HG02970 (cell line): ENCODE measurements around the gene CFAP54.

Experiments
- ATAC-seq: cut with Tn5 transposase; IDR thresholded peaks from one replicate; pipeline ENCODE4 v1.9.1; 2021; ENCODE audit warnings: mild to moderate bottlenecking, moderate library complexity, moderate number of reproducible peaks; ENCODE audit not compliant: unreplicated experiment, low FRiP score

CFAP54 gene

DNA sequence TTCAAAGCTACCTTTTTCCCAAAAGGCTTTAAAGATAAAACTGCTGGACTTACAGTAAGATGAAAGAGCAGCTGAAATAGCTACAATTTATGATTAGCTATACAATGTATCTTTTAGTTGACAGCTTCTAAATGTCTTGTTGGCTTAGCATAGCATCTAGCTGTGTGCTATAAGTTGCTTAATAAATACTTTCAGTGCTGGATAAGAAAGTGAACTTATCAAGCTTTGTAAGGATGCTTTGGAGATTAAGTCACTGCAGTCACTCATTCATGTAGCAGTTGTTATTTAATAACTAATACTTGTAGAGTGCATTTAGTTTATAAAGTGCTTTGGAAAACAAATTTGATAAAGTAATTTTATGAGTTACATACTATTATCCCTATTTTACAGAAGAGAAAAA is 14.6 kb downstream of the CFAP54 start:
- ATAC-seq, result no peak

DNA sequence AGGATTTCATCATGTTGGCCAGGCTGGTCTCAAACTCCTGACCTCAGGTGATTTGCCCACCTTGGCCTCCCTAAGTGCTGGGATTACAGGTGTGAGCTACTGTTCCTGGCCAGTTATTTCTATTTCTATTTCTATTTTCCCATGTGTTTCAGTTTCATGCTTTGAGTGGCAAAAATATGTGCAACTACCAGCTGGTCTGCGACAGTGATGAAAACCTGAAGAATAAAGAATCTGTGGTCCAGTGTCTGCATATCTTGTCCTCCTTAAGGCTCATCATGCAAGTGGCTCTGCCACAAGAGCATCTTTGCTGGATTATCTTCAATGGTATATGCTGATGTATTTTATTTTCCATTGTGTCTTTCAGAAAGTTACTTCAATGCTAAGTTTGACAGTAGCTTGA is 17.4 kb downstream of the CFAP54 start:
- ATAC-seq, result no peak

DNA sequence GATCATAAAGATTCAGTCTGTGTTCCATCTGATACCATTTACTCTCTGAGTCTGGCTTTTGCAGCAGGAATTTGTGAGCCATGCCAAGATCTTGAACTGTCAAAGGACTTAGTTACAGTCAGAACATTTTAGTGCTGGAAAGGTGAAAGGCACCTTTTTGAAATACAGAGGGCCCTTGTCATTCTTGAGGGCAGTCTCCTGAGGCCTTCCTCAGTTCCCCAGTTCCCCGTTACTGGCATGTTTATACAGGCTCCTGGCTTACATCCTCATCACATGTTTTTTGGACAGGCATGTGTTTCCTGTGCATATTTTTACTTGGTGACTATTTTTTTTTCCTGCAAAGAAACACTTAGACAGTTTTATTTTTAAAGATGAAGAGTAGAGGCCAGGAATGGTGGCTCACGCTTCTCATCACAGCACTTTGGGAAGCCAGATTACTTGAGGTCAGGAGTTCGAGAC is 21.0 kb downstream of the CFAP54 start:
- ATAC-seq, result no peak

DNA sequence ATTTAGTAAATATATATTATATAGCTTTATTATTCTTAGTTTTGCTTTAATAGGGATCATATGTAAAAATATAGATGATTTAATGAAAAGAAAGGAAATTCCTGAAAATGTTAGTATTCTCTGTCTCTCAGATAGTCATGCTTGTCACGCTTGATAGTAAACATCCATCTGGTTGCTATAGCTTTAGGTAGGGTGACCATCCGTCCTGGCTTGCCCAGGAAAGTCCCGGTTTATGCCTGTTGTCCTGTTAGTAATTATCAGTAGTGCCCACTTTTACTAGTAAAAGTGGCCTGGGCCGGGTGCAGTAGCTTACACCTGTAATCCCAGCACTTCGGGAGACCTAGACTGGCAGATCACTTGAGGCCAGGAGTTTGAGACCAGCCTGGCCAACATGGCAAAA is 23.8 kb downstream of the CFAP54 start:
- ATAC-seq, result no peak

DNA sequence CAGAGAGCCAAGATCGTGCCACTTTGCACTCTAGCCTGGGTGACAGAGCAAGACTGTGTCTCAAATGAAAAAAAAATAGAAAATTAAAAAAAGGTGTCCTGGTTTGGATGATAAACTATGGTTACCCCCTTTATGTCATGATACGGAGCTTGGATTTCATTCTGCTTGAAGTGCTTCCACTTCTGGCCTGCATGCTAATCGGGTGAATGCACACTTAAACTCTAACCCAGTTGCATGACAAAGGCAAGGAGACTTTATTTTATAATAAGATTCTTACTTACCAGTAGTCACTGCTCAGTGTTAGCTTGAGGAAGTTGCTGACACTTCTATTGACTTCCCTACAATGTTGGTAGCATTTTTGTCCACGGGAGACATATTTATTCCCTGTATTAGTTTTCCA is 24.3 kb downstream of the CFAP54 start:
- ATAC-seq, result no peak

DNA sequence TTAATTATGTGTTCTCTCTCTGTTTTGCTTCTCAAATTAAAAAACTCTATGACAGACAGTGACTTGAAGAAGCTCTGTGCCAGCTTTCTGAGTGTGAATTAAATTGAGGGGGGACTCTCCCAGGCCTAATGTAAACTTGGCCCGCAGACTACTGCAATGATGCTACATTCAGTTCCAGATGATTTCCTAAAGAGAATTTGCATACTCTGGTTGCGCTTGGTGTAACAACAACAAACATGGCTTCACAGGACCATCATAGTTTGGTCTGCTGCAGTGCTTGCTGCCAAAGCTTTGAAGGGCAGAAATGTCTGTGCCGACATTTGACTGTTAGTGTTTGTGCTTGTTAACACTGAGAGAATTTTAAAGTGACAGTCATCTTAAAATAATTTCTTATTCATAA is 25.0 kb downstream of the CFAP54 start:
- no peak for ATAC-seq

DNA sequence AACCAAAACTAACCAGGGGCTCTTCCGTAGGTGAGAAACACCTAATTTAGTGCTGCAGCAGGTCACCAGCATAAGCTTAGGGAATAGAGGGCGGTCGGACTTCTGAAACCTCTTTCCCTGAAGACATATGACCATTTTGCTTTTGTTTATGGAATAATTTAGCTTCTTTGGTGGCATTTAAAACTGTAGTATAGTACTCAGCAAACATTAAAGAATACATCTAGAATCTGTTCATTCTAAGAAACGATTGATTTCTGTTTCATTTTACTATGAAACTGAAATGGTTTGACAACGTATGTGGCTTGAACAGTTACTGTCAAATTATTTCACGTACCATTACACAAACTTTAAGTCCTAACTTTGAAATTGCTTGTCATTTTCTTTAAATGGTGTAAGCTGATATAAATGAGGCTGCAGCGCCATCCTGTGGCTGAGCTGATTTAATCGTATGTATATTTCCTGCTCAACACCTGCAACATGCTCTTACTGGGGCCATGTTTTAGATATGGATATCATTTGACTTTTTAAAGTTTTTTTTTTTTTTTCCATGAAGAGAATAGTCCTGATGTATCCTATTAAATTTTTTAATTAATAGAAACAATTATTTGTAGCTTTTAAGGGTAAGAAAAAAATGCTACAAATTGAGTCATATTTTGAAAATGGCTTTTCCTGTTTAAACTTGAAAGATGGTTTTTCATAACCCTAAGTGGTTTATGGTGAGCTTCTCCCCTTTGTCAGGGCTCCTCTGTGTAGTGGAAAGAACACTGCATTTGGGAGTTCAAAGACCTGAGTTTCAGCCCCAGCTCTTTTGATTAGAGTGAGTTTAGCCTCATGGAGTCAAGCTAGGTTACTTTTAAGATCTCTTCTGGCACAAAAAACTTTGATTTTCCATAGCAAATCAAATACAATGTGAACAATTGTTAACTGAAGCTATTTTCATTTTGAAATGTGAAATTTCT is 27.4 kb downstream of the CFAP54 start:
- peak; percentile 59 for ATAC-seq

DNA sequence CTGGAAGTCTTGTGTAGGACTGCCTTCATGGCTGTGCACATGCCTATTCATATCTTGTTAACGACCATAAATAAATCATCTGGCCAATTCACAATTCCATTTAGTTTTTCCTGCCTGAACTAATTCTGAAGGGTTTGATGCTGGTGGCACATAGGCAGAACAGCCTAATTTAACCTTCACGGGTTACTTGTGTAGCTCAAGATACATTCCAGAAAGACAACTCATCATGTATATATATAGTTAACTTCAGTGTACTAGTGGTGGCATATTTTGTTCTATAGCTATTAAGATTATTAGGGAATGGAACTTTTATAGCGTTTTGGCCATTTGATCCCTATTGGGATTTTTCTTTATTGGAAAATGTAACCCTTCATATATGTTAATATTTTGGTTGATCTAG is 31.4 kb downstream of the CFAP54 start:
- ATAC-seq, result no peak

DNA sequence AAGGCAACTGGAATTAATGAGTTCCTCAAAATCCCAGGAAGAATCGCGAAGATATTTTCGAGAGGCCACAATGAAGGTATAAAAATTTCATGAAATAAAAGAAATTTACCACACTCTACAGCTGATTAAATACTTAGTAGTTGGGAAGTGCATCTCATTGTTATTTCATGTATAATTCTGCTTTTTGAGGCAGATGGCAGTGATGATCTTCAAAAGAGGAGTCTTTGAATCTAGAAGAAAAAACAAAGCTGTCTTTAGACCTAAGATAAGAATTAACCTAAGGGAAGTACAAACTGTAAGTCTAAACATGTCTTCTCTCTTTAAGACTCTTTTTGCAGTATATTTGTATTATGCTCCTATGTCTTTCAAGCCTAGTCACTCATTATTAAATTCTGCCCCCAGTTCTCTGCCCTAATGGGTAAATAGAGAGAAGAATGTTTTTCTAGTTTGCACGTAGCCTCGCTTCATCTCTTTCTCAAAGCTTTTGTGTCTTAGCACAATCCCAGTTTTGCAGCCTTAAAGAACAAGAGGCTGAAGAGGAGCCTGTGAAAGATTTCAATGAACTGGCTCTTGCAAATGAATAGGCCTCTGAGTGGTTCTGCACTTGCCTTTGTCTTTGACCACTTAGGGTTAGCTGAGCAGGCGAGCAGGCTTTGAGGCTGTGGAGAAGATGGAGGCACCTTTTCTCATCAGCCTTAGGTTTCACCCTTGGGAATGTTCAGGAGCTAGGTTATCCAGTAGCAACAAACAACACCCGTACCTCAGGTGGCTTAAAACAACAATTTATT is 32.7 kb downstream of the CFAP54 start:
- no peak for ATAC-seq

DNA sequence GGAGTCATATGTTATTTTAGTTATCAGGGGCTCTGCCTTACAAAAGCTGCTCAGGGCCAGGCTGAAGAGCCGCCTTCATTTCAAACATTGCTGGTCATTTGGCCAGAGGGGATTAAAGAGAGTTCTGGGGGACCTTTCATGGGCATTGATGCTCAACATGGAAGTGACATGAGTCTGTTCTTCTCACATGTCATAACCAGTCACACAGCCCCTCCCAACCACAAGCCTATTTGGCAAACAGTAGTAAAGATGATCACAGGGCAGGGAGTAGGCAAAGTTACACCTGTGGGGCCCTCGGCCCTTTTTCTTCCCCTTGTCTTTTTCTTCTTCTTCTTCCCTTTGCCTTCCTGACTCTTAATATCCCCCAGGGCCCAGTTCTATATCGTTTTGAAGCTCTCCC is 33.3 kb downstream of the CFAP54 start:
- no peak for ATAC-seq

DNA sequence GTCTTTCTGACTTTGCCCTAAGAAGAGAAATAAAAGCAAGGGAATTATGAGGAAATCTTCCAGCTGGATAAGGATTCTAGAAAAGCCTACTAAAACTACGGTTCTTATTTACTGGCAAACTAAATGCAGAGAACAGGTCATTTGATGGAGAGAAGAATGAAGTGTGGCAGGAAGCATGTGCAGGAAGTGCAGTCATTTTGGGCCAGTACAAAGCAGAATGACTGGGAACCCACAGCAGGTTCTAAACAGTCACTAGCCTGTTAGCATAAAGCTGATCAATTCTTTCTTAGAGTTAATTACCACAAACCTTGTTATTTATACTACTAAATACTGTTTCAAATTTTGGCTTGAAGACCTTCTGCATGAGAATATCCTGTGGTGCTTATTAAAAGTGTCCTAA is 36.7 kb downstream of the CFAP54 start:
- no peak for ATAC-seq

DNA sequence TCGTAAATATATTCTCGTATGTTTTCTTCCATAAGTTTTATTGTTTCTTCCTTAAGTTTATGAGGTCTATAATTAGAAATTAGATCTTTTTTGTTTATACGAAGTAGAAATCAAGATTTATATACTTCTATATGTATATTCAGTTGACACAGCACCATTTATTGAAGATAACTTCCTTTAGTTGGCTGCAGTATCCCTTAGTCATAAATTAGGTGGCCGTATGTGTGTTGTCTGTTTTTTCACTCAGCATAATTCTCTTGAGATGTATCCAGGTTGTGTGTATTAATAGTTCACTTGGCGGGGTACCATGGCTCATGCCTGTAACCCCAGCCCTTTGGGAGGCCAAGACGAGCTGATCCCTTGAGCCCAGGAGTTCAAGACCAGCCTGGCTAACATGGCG is 40.5 kb downstream of the CFAP54 start:
- no peak for ATAC-seq

DNA sequence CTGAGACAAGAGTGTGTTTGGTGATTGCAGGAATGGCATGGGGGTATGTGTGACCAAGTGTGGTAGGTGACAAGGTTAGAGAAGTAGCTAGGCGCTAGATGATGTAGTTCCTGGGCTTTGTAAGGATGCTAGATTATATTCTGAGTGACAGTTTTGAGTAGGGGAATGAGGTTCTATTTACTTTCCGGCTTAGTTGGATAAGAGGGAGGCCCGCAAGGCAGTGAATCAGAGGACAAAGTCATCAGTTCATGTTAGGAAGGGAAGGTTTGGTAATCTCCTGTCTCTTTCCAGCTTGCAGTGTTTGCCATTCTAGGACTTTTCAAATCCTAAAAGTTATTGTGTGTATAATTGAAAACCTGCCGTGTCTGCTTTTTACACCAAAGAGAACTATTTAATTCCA is 45.0 kb downstream of the CFAP54 start:
- ATAC-seq, result no peak

DNA sequence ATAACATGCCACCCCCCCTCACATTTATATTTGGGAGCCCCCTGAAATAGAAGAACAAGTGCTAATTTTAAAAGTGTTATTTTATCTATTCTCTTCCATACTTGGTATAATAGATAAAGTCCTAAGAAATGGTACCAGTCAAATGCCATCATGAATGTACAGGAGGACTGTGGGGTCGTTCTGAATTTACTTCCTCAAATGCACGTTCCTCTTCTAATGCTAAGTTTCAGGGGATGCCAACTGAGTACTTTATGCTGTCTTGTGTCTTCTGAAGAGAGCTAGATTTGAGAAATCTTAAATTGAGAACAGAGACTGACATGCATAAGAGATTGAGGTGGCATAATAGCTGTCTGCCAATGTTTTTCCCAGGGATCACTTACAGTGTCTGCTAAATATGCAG is 59.0 kb downstream of the CFAP54 start:
- no peak for ATAC-seq

DNA sequence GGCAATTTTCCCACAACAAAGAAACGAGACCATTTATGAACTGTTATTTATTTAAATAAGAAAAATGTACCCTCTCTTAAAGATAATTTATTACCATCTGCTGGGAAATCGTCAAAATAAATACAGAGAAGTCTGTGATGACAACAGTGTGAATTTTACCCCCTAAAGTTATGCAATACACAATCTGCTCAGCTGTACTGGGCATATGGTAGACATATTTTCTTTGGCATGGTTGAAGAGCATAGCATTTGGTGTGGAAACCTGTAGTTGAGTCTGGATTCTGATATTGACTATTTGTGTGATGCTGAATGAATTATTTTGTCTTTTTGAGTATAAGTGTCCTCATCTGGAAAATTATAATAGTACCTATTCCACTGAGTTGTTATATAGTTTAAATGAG is 60.0 kb downstream of the CFAP54 start:
- ATAC-seq, result no peak

DNA sequence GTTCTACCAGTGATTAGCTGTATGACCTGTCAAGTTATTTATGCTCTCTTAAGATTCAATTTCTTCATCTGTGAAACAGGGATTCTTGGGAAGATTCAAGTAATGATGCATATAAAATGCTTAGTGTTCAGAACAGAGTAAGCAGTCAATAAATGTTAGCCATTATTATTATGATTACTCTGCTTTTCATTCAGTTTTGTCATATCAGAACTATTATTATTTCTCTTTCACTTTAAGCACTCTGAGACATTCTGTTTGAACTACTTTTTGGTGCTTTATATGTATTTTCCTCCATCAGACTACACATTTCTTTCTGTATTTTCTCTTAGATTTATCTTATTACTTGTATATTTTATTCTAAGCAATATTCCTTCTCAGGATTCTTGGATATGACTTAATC is 81.2 kb downstream of the CFAP54 start:
- no peak for ATAC-seq

DNA sequence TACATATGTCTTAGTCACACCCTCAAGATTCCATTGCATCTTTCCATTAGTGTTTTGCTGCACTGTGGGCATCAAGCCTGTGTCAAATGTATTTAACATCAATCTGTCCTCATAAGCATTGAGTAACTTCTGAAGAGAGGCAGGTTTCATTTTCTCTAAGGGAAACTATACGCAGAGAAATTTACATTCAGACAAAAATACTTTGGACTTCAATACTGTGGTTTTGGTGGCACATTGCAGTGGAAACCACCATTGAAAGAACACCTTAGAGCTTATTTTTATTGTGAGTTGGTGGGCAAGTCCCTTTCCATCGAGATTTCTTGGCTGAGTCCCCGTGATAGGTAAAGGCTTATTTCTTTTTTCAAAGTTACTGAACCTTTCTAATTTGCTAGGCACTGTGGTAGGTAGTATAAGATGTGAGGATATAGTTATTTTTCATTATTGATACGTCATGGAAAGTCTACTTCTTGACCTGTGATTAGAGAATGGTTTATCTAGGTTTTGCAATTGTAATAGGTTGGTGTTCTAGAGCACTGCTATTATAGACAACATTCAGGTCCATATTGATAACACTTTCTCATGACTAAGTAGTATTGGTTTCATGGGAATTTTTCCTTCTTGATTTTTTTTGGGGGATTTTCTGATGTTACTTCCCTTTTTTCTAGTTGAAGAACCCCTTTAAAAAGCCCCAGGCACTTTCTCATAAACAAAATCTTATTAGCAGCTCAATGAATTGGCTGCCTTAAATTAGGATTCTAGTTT is 81.9 kb downstream of the CFAP54 start:
- ATAC-seq, result peak; percentile 88

DNA sequence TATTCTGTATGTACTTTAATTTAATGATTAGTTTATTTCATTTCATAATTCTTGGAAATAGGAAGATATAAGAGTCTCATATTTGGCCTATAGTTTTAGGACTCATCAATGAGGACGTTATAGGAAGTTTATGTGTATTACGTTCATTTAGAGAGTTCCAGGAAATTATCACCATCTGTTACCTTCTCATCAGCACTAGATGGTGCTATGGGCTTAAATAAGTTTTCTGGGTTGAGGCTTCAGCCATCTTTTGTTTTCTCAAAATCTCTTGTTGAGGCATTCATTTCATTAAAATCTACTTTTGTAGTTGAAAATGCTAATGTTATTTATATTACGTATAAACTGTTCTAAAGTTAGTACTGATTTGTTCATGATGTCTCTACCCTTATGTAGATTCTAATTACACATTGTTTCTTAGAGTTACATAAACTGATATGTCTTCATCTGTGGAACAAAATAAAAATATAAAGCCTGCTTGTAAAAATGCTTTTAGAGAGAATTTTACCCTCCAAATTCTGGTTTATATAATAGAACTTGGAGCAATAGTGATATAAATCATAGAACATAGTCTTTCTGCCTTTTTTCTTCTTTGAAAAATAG is 89.2 kb downstream of the CFAP54 start:
- peak; percentile 85 for ATAC-seq

DNA sequence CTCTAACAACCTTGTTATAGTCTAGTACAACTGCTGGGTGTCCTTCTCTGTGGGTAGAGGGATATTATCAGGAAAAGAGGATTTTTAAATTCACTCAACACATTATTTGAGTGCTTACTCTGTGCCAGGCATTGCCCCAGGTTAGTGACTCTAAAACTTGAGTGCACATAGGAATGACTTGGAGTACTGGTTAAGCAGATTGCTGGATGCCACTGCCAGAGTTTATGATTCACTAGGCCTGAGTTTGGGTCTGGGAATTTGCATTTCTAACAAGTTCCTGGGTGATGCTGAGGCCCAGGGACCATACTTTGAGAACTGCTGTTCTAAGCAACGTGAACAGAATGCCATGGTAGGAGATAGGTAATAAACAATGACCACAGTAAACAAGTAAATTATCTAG is 96.6 kb downstream of the CFAP54 start:
- no peak for ATAC-seq

DNA sequence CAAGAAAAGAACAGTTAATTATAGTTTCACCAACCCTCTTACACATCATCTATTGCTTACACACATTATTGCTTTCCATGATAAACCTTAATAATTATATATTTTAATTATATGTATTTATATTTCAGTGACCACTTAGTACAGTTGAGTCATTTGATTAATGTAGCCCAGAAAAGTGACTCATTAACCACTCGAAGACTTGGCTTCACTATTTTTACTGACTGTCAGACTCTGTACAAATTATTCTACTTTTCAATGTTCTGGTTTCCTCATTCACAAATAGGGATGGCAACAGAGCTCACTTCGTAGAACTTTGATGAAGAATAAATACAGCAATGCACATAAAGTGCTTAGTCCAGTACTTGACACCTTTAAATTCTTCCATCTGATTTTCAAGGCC is 98.3 kb downstream of the CFAP54 start:
- ATAC-seq, result no peak
